ENCODE data around the gene PIAS1.

PIAS1 gene

DNA sequence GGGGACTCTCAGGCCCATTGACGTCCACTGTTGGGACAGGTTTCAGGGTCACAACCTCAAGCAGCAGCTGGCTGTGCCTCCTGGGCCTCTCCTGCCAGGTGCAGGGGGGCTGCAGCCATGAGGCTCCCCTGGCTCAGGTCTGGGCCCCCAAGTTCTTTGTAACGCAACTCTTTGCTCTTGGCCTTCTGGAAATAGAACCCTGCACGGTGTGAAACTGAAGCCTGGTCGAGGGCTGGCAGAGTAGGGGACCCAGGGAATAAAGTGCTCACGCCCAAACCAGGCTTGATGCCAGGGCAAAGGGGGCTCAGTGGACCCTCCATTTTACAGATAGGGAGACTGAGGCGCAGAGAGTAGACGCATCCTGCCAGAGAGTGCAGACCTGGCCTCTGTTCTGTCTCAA lies 150.2 kb downstream of the PIAS1 start:
- no peaks in the 10 kb centered on the region for H3K27me3 ChIP-seq
- H3K27ac ChIP-seq = peak overlapping the region; percentile 90
- peak overlapping the region; percentile 90 for H3K4me2 ChIP-seq
- peak overlapping the region; percentile 80 for H3K9ac ChIP-seq
- H4K20me1 ChIP-seq = peaks cover 20% of the 10 kb centered on the region
- H3K9me3 ChIP-seq = no peaks in the 10 kb centered on the region
- peaks cover 10% of the 10 kb centered on the region; the same call in 1 of the 2 replicates for H3K36me3 ChIP-seq
- H3K4me1 ChIP-seq = peaks cover 100% of the 10 kb centered on the region
- TF ChIP-seq Cebpa-rat (IDR thresholded peaks at IDR 0.05) = no peak
- peak overlapping the region; percentile 66 for H3K4me3 ChIP-seq

DNA sequence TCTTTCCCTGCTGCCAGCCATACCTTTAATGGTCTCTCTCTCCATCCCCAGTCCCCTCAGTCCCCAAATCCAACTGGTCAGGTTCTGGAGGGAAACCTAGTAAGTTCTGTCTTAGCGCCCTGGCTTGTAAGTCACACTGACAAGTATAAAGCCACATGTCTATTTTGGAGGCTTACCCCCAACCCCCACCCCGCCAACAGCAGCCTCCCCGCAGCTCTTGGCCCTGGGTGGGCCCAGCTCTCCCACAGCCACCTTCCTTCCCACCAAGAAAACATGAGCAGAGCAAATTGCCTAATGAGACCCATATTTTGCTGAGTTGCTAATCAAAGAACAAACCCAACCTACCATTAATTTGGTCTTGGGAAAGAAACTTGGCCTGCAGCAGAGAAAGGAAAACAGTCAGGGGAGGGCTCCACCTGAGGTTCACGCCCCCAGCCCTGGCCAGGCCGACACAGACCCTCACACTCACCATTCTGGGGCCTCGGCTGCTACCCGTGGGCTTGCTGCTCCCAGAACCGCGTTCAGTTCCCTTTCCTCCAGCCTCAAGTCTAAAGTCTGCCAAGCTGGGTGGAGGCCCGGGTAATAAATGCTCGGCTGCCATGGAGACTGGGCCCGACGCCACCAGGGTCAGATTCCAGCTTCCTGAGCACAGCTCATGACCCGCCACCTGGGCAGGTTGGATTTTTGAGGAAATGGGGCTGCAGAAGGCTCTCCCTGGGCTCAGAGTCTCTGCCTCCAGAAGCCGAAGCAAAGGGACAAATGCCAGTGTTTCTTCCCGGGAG lies 150.9 kb downstream of the PIAS1 start, which contains the start of gene CALML4:
Gene CALML4 (minus strand): TSS at position 557 of the 782 bp plus-strand sequence. CDS start 85 bp downstream, at position 472.
- H3K9me3 ChIP-seq = no peaks in the 10 kb centered on the region
- H3K4me3 ChIP-seq = peak within 1 kb of the TSS; percentile 66
- no peak for TF ChIP-seq Cebpa-rat (IDR thresholded peaks at IDR 0.05)
- peaks cover 100% of the 10 kb centered on the region for H3K4me1 ChIP-seq
- peak within 1 kb of the TSS; percentile 80 for H3K9ac ChIP-seq
- peaks cover 7% of the 10 kb centered on the region; the same call in 1 of the 2 replicates for H3K36me3 ChIP-seq
- H4K20me1 ChIP-seq = peaks cover 14% of the 10 kb centered on the region; the same call in 1 of the 2 replicates
- no peaks in the 10 kb centered on the region for H3K27me3 ChIP-seq
- peak within 1 kb of the TSS; percentile 90 for H3K27ac ChIP-seq
- H3K4me2 ChIP-seq = peak within 1 kb of the TSS; percentile 90

DNA sequence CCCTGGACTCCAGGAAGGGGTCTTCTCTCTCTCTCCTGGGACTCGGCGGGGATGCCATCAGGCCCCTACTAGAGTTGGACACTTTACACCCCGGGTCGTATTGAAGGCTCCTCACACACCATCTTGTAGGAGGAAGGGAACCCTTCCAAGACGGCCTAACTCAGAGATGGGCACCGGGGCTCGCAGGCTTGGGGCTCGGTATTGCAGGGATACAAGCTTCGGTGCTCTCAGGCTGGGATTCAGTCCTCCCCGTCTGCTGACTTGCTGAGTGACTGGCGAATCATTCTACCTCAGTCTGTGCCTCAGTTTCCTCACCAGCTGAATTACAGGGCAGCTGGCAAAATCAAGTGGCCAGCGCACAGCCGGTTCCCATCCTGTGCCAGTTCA lies 151.4 kb downstream of the PIAS1 start:
- H3K4me2 ChIP-seq = peak overlapping the region; percentile 90
- peak overlapping the region; percentile 80 for H3K9ac ChIP-seq
- no peak for TF ChIP-seq Cebpa-rat (IDR thresholded peaks at IDR 0.05)

DNA sequence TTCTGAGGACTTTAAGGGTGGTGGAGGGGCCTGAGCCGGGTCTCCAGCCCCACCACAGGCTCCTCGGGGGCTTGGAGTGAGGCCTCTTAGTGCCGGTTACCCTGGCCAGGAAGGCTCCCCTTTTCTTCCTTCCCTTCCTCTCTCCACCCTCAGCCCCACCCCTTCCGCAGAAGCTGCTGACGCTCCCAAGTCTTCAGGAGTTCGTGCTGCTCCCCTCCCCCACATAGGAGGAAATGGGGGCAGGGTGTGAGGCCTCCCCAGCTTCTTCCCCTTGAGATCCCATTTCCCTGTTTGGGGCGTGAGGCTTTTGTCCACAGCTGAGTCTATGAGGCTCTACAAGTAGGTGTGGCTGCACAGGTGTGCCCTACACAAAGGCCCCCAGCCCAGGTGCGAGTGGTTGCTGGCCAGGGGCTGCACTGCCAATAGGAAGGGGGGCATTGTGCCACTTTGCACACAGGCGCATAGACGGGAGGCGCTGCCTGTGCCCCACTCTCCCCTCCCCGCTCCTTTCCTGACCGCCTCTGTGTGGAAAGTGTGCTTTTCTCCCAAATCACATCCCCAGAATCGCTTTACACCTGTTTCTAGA lies 151.9 kb downstream of the PIAS1 start:
- Histone ChIP-seq H3K36me3 (peaks cover 7% of the 10 kb centered on the region; the same call in 1 of the 2 replicates), H3K9me3 (no peaks in the 10 kb centered on the region), H4K20me1 (peaks cover 3% of the 10 kb centered on the region; the same call in 1 of the 2 replicates), H3K4me2 (peak overlapping the region; percentile 90), H3K27ac (peak overlapping the region; percentile 90), H3K4me1 (peaks cover 100% of the 10 kb centered on the region), H3K27me3 (no peaks in the 10 kb centered on the region), H3K4me3 (peak overlapping the region; percentile 66), H3K9ac (peak overlapping the region; percentile 80)
- TF ChIP-seq Cebpa-rat (IDR thresholded peaks at IDR 0.05) = no peak

More for the DNA sequence above, 151.4 kb downstream of the PIAS1 start:
- Histone ChIP-seq H3K9me3 (no peaks in the 10 kb centered on the region), H3K27me3 (no peaks in the 10 kb centered on the region), H3K36me3 (peaks cover 7% of the 10 kb centered on the region; the same call in 1 of the 2 replicates), H3K4me1 (peaks cover 100% of the 10 kb centered on the region), H3K4me3 (peak overlapping the region; percentile 66), H3K27ac (peak overlapping the region; percentile 90), H4K20me1 (peaks cover 8% of the 10 kb centered on the region; the same call in 1 of the 2 replicates)

DNA sequence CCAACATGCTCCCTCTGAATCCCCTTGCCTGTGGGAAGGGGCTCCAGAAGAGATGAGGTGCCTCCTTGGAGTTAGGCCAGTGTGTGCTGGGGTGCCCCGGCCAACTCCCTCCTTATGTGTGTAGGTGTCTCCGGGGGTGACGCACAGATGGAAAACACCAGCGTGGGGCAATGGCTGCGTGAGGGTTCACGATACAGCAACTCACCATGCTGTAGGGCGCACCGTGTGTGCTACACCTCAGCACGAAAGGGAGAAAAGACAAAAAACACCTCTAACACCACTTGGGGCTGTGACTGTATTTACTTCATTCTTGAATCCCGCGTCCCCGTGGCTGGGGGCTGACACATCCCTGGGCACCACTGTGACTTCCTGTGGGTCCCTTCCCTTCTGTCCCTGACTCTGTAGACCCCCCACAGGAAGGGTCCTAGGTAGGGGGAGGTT lies 152.6 kb downstream of the PIAS1 start:
- no peaks in the 10 kb centered on the region for H3K9me3 ChIP-seq
- peak overlapping the region; percentile 90 for H3K4me2 ChIP-seq
- no peak for TF ChIP-seq Cebpa-rat (IDR thresholded peaks at IDR 0.05)
- H3K4me1 ChIP-seq = peaks cover 100% of the 10 kb centered on the region
- H3K9ac ChIP-seq = peak overlapping the region; percentile 80
- H3K27me3 ChIP-seq = no peaks in the 10 kb centered on the region
- H3K36me3 ChIP-seq = peaks cover 7% of the 10 kb centered on the region; the same call in 1 of the 2 replicates
- no peak overlapping the region for H3K4me3 ChIP-seq
- H3K27ac ChIP-seq = peak overlapping the region; percentile 90
- no peaks in the 10 kb centered on the region for H4K20me1 ChIP-seq

DNA sequence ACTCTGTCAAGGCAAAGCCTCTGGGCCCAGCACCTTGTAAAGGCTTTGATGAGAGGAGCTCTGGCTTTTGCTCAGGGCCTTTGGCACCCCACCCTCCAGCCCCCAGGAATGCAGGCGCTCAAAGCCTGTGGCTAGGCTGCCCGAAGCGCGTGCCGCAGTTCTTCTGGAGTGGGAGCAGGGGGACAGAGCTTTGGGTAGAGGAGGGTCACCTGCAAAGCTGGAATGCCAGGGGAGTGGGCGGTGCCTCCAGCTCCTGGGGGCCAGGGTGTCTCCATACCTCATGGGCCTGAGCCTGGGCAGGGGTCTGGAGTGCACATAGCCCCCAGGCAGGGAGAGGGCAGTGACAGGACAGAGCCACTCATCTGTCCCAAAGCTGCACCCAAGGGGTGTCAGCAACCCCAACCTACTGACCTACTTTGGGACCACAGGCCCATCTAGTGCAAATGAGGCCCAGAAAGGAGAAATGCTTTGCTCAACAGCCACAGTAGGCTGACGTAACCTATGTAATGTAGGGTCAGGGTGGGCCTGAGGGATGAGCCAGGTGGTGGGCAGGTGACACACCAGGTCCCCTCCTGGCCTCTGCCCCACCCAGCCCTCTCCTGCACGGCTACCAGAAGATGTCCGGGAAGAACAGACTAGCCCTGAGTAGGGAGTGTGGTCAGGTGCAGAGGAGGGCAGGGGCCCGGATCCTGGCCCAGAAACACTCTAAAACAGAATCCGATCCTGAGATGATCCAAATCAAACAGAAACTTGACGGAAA lies 153.2 kb downstream of the PIAS1 start:
- Histone ChIP-seq H3K4me2 (peak overlapping the region; percentile 90), H3K36me3 (peaks cover 7% of the 10 kb centered on the region; the same call in 1 of the 2 replicates), H3K4me1 (peaks cover 95% of the 10 kb centered on the region), H3K27me3 (no peaks in the 10 kb centered on the region), H3K9ac (peak overlapping the region; percentile 80), H4K20me1 (no peaks in the 10 kb centered on the region), H3K9me3 (no peaks in the 10 kb centered on the region), H3K4me3 (0 out of 2 replicates have a peak overlapping the region, but pooled peaks have one; percentile 10), H3K27ac (peak overlapping the region; percentile 90)
- TF ChIP-seq Cebpa-rat (IDR thresholded peaks at IDR 0.05) = no peak

DNA sequence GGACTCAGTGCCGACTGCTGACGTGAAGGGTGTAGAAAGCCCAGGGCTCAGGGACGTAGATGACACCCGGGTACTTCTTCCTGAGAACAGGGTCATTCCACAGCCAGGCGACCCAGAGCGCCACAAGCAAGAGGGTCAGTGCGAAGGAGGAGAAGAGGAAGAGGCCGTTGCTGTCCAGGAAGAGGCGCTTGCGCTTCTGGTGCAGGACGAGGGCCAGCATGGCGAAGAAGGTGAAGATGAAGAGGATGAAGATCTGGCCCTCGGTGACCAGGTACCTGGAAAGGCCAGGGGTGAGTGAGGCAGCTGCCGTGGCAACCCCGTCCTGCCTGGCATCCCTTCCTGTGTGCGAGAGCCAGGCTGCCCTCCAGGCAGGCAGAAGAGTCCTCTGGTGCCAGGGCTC lies 154.0 kb downstream of the PIAS1 start:
- TF ChIP-seq Cebpa-rat (IDR thresholded peaks at IDR 0.05) = no peak
- peak overlapping the region; percentile 74 for H3K9ac ChIP-seq
- no peaks in the 10 kb centered on the region for H3K9me3 ChIP-seq
- peaks cover 91% of the 10 kb centered on the region for H3K4me1 ChIP-seq
- H4K20me1 ChIP-seq = no peaks in the 10 kb centered on the region
- peak overlapping the region; percentile 90 for H3K27ac ChIP-seq
- H3K4me2 ChIP-seq = peak overlapping the region; percentile 90
- no peaks in the 10 kb centered on the region for H3K27me3 ChIP-seq
- peaks cover 7% of the 10 kb centered on the region; the same call in 1 of the 2 replicates for H3K36me3 ChIP-seq
- H3K4me3 ChIP-seq = peak overlapping the region; percentile 36

DNA sequence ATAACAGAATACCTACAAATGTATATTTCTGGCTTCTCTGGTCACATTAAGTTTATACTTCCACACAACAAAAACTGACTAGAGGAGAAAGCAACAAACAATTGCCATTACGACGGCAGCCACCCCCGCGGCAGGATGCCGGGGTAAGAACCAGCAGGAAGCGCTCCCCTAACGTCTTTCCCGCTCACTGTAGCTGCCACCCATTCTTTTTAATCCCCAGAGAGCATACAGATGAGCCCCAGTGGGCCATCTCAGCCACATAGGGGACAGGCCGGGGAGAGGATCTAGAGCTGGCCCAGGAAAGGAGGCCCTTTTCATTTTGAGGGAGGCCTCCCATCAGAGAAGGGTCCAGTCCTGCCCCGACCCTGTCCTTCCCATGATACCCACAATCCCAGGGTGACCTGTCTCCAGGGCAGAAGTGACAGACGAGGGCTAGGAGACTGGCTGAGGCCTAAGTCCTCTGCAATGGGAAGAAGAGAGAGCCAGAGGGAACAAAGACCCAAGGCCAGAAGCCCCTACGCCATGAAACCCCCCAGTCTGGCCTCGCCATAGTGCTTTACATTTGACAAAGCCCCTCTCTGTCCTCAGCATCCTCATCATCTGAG lies 154.6 kb downstream of the PIAS1 start:
- H3K9me3 ChIP-seq = no peaks in the 10 kb centered on the region
- H3K4me2 ChIP-seq = peak overlapping the region; percentile 90
- peaks cover 7% of the 10 kb centered on the region; the same call in 1 of the 2 replicates for H3K36me3 ChIP-seq
- no peaks in the 10 kb centered on the region for H3K27me3 ChIP-seq
- TF ChIP-seq Cebpa-rat (IDR thresholded peaks at IDR 0.05) = no peak
- H4K20me1 ChIP-seq = no peaks in the 10 kb centered on the region
- H3K4me1 ChIP-seq = peaks cover 91% of the 10 kb centered on the region
- peak overlapping the region; percentile 90 for H3K27ac ChIP-seq
- H3K9ac ChIP-seq = peak overlapping the region; percentile 74
- peak overlapping the region; percentile 36 for H3K4me3 ChIP-seq

DNA sequence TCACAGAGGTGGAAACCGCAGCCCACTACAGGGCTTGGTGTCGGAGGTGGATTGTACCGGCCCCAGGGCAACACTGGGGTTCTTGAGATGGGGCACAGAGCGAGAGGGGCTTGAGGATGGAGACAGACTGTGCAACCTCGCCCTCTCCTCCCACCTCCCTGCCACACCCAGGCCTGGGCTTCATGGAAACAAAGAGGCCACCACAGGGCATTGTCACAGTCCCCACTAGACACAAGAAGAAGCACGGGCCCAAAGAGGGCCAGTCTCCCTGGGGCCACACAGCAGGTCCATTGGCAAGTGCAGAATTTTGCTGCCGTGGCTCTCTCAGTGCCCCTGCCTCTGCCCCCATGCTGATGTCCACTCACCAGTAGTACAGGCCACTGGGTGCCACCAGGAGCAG lies 155.2 kb downstream of the PIAS1 start:
- H3K27me3 ChIP-seq = no peaks in the 10 kb centered on the region
- TF ChIP-seq Cebpa-rat (IDR thresholded peaks at IDR 0.05) = no peak
- no peaks in the 10 kb centered on the region for H3K9me3 ChIP-seq
- peaks cover 7% of the 10 kb centered on the region; the same call in 1 of the 2 replicates for H3K36me3 ChIP-seq
- peaks cover 91% of the 10 kb centered on the region for H3K4me1 ChIP-seq
- H3K4me3 ChIP-seq = peak overlapping the region; percentile 54; the same call in 1 of the 2 replicates
- H3K9ac ChIP-seq = peak overlapping the region; percentile 74
- H3K27ac ChIP-seq = peak overlapping the region; percentile 90
- no peaks in the 10 kb centered on the region for H4K20me1 ChIP-seq
- peak overlapping the region; percentile 90 for H3K4me2 ChIP-seq

Measured in BLaER1 (cell line).